Neural cell (in vitro differentiated cells): ENCODE results near the gene SH3GL3.

ENCODE experiments used
- EZH2 ChIP-seq: fragments of 200-600, 300-800 bp; shearing (Covaris generic), sonication (generic); IDR thresholded peaks from 2 replicates; pipeline ENCODE4 v1.6.1; 2014; ENCODE audit warnings: antibody characterized with exemption, low read length, borderline replicate concordance, mild to moderate bottlenecking; ENCODE audit not compliant: insufficient read depth, poor library complexity, severe bottlenecking
- TF ChIP-seq, protein P1 (sequence below): fragments of 450-650 bp; IDR thresholded peaks from 2 replicates; pipeline ENCODE4 v1.5.1; 2014; ENCODE audit warnings: antibody characterized with exemption, mild to moderate bottlenecking, moderate library complexity; ENCODE audit not compliant: poor library complexity, severe bottlenecking

GRCh38 chr15:83498801-83499200 lies 51.7 kb downstream of the SH3GL3 start:
- TF ChIP-seq, protein P1, sequence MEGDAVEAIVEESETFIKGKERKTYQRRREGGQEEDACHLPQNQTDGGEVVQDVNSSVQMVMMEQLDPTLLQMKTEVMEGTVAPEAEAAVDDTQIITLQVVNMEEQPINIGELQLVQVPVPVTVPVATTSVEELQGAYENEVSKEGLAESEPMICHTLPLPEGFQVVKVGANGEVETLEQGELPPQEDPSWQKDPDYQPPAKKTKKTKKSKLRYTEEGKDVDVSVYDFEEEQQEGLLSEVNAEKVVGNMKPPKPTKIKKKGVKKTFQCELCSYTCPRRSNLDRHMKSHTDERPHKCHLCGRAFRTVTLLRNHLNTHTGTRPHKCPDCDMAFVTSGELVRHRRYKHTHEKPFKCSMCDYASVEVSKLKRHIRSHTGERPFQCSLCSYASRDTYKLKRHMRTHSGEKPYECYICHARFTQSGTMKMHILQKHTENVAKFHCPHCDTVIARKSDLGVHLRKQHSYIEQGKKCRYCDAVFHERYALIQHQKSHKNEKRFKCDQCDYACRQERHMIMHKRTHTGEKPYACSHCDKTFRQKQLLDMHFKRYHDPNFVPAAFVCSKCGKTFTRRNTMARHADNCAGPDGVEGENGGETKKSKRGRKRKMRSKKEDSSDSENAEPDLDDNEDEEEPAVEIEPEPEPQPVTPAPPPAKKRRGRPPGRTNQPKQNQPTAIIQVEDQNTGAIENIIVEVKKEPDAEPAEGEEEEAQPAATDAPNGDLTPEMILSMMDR, result no peak
- no peak for TF ChIP-seq EZH2
